Esophagus muscularis mucosa (tissue), 4 donors: Measurements from ENCODE around the gene TMOD3. TPM values are rescaled to one million over a fixed set of nuclear protein-coding genes. Genes with fewer than 3 reads are reported as not detected.

ENCODE experiments used
- DNase-seq: peaks from one replicate; pipeline ENCODE4 v3.0.0-alpha.2; 2017; ENCODE audit errors: extremely low spot score
- H3K27ac ChIP-seq, 4 donors: fragments of 200-600 bp; sonication (generic); replicated peaks in 1 of 4; 1 replicate in 3 of 4; 2 replicates in 1 of 4; pipeline ENCODE4 v1.5.1; 2016 to 2019; ENCODE audit warnings: mild to moderate bottlenecking in 1 of 4
- H3K27me3 ChIP-seq, 4 donors: fragments of 200-600 bp; sonication (generic); one replicate each; pipeline versions ENCODE4 v1.5.1 to v1.6.0; 2016 to 2019
- H3K36me3 ChIP-seq, 4 donors: fragments of 200-600 bp; sonication (generic); one replicate each; pipeline ENCODE4 v1.5.1; 2016 to 2019
- H3K4me1 ChIP-seq, 4 donors: fragments of 200-600 bp; sonication (generic); one replicate each; pipeline ENCODE4 v1.5.1; 2016 to 2019
- H3K4me3 ChIP-seq, 4 donors: fragments of 200-600 bp; sonication (generic); 1 replicate in 2 of 4; 2 replicates in 2 of 4; pipeline ENCODE4 v1.5.1; 2016 to 2019; ENCODE audit warnings: mild to moderate bottlenecking in 4 of 4, moderate library complexity in 1 of 4
- H3K9me3 ChIP-seq, 4 donors: fragments of 200-600 bp; sonication (generic); 1 replicate in 3 of 4; 2 replicates in 1 of 4; pipeline ENCODE4 v1.5.1; 2016 to 2019
- CTCF ChIP-seq, 3 experiments: fragments of 200-600 bp in 2 of 3; fragments of 450-650 bp in 1 of 3; sonication (generic) in 2 of 3; IDR thresholded peaks; one replicate each; pipeline ENCODE4 v1.5.1; 2017 to 2019; ENCODE audit warnings: antibody characterized with exemption in 3 of 3, mild to moderate bottlenecking in 2 of 3, moderate library complexity in 1 of 3
- EP300 ChIP-seq: sonication (generic); formaldehyde crosslinking; IDR thresholded peaks from one replicate; pipeline ENCODE4 v1.6.1; 2017; ENCODE audit warnings: antibody characterized with exemption
- POLR2A ChIP-seq: fragments of 450-650 bp; IDR thresholded peaks from one replicate; pipeline ENCODE4 v1.6.1; 2017; ENCODE audit warnings: antibody characterized with exemption, moderate library complexity, mild to moderate bottlenecking, low read depth
- POLR2AphosphoS5 ChIP-seq, 2 donors: sonication (generic); formaldehyde crosslinking; IDR thresholded peaks; one replicate each; pipeline ENCODE4 v1.6.1; 2017; ENCODE audit warnings: antibody characterized with exemption in 2 of 2
- WGBS: methylation state at CpG from one replicate; pipeline ENCODE4 v1.1.5; 2018; 5-methylcytosine and 5-hydroxymethylcytosine counted together
- intact Hi-C: fragments of 100-400 bp; cut with DNase I; formaldehyde crosslinking; loops from one replicate; pipeline ENCODE4 v1.15.1; 2023
- total RNA-seq, 4 donors: library from RNA; depleted of rRNA; stranded (reverse); fragments of >200 nt; gene quantifications; one replicate each; pipeline versions ENCODE4 v1.1.0 to v1.2.1, GENCODE V29; 2016

TMOD3 gene
- total RNA-seq, 4 donors from 2014 or later, result 16.2 to 27.9 (median 24.7) TPM

GRCh38 chr15:51830276-51830806 is 888 bp downstream of the TMOD3 start:
- WGBS, result 2% methylated on average over 8 of the region's 8 CpGs
- no peak for DNase-seq
- H3K9me3 ChIP-seq, result no peaks in the 10 kb centered on the region
- peak overlapping the region; percentile 88 to 93 (median 92) for H3K27ac ChIP-seq
- TF ChIP-seq CTCF (IDR thresholded peaks at IDR 0.05), result no peak
- no peak for TF ChIP-seq POLR2AphosphoS5 (IDR thresholded peaks at IDR 0.05)
- TF ChIP-seq POLR2A, result no peak
- TF ChIP-seq EP300, result no peak
- intact Hi-C loops, result loop anchor here (5.0 kb wide), 1 partner anchor 42 kb away; no protein-coding TSS in a partner anchor
- H3K27me3 ChIP-seq, result no peaks in the 10 kb centered on the region
- H3K4me3 ChIP-seq, result peak overlapping the region; percentile 87 to 97 (median 94)
- no peaks in the 10 kb centered on the region for H3K36me3 ChIP-seq
- peaks cover 21 to 55% (median 34%) of the 10 kb centered on the region in 4 donors for H3K4me1 ChIP-seq

- TF ChIP-seq POLR2A (no peak), POLR2AphosphoS5 (IDR thresholded peaks at IDR 0.05) (no peak), CTCF (IDR thresholded peaks at IDR 0.05) (no peak), EP300 (no peak)
- H3K27ac ChIP-seq, result no peak overlapping the region
- no peak overlapping the region for H3K4me3 ChIP-seq
- H3K9me3 ChIP-seq, result no peaks in the 10 kb centered on the region
- H3K36me3 ChIP-seq, result no peaks in the 10 kb centered on the region
- intact Hi-C loops, result loop anchor here (5.0 kb wide), 1 partner anchor 39 kb away; no protein-coding TSS in a partner anchor
- peaks cover 39 to 86% (median 61%) of the 10 kb centered on the region in 4 donors for H3K4me1 ChIP-seq
- DNase-seq, result no peak
- WGBS, result 45% methylated on average over 1 of the region's 1 CpG
- H3K27me3 ChIP-seq, result no peaks in the 10 kb centered on the region
Measured at GRCh38 chr15:51833772-51834171, 4.3 kb downstream of the TMOD3 start.

GRCh38 chr15:51837792-51838251 is 8.4 kb downstream of the TMOD3 start:
- intact Hi-C loops, result no loop called here
- H3K36me3 ChIP-seq, result no peaks in the 10 kb centered on the region
- DNase-seq, result no peak
- no peak for TF ChIP-seq POLR2AphosphoS5 (IDR thresholded peaks at IDR 0.05)
- TF ChIP-seq EP300, result no peak
- TF ChIP-seq POLR2A, result no peak
- no peak for TF ChIP-seq CTCF (IDR thresholded peaks at IDR 0.05)
- H3K4me3 ChIP-seq, result no peak overlapping the region
- H3K27me3 ChIP-seq, result no peaks in the 10 kb centered on the region
- 36% methylated on average over 4 of the region's 4 CpGs for WGBS
- no peak overlapping the region for H3K27ac ChIP-seq
- H3K9me3 ChIP-seq, result no peaks in the 10 kb centered on the region
- H3K4me1 ChIP-seq, result peaks cover 33 to 63% (median 55%) of the 10 kb centered on the region in 4 donors

- TF ChIP-seq POLR2AphosphoS5 (IDR thresholded peaks at IDR 0.05) (no peak), POLR2A (no peak), EP300 (no peak), CTCF (IDR thresholded peaks at IDR 0.05) (no peak)
- Histone ChIP-seq H3K4me1 (peaks cover 36 to 65% (median 57%) of the 10 kb centered on the region in 4 donors), H3K27ac (no peak overlapping the region), H3K27me3 (no peaks in the 10 kb centered on the region), H3K36me3 (no peaks in the 10 kb centered on the region), H3K9me3 (no peaks in the 10 kb centered on the region), H3K4me3 (no peak overlapping the region)
- DNase-seq, result no peak
- 68% methylated on average over 2 of the region's 2 CpGs for WGBS
- intact Hi-C loops, result no loop called here
Measured at GRCh38 chr15:51838270-51838669, 8.8 kb downstream of the TMOD3 start.

- WGBS, result 80% methylated on average over 4 of the region's 4 CpGs
- no peak overlapping the region for H3K27ac ChIP-seq
- no peak for TF ChIP-seq POLR2A
- no peak for TF ChIP-seq CTCF (IDR thresholded peaks at IDR 0.05)
- no peak for TF ChIP-seq EP300
- no peak for TF ChIP-seq POLR2AphosphoS5 (IDR thresholded peaks at IDR 0.05)
- H3K4me1 ChIP-seq, result peaks cover 49 to 70% (median 66%) of the 10 kb centered on the region in 4 donors
- no peaks in the 10 kb centered on the region for H3K27me3 ChIP-seq
- intact Hi-C loops, result no loop called here
- no peak overlapping the region for H3K4me3 ChIP-seq
- DNase-seq, result no peak
- no peaks in the 10 kb centered on the region for H3K36me3 ChIP-seq
- no peaks in the 10 kb centered on the region for H3K9me3 ChIP-seq
Measured at GRCh38 chr15:51840692-51841091, 11.2 kb downstream of the TMOD3 start.
